Iris pigment epithelial cell (primary cell): ENCODE measurements around the gene CPB2.

Source experiments
- DNase-seq: peaks from one replicate; pipeline ENCODE4 v3.0.0-alpha.2; 2011; ENCODE audit warnings: low read depth

Gene CPB2

GRCh38 chr13:46097663-46098062 is 7.2 kb downstream of the CPB2 start:
- no peak for DNase-seq

- no peak for DNase-seq
Observed at GRCh38 chr13:46097015-46097414, 7.8 kb downstream of the CPB2 start.

- DNase-seq = no peak
Observed at GRCh38 chr13:46094478-46094877, 10.4 kb downstream of the CPB2 start.

- no peak for DNase-seq
Observed at GRCh38 chr13:46088821-46089562, 15.8 kb downstream of the CPB2 start.

GRCh38 chr13:46087481-46087880 is 17.4 kb downstream of the CPB2 start:
- DNase-seq = no peak

GRCh38 chr13:46086985-46087384 is 17.8 kb downstream of the CPB2 start:
- no peak for DNase-seq

- no peak for DNase-seq
Observed at GRCh38 chr13:46086421-46086922, 18.4 kb downstream of the CPB2 start.

GRCh38 chr13:46085737-46086136 is 19.1 kb downstream of the CPB2 start:
- DNase-seq = no peak

- DNase-seq = no peak
Observed at GRCh38 chr13:46082324-46082723, 22.5 kb downstream of the CPB2 start.

- no peak for DNase-seq
Observed at GRCh38 chr13:46079770-46080169, 25.1 kb downstream of the CPB2 start.

GRCh38 chr13:46077265-46077664 is 27.6 kb downstream of the CPB2 start:
- DNase-seq = no peak

GRCh38 chr13:46076827-46077226 is 28.0 kb downstream of the CPB2 start:
- DNase-seq = no peak

GRCh38 chr13:46075811-46076210 is 29.0 kb downstream of the CPB2 start:
- DNase-seq = no peak

GRCh38 chr13:46071590-46072249 is 33.1 kb downstream of the CPB2 start:
- DNase-seq = no peak

GRCh38 chr13:46063292-46063691 is 41.5 kb downstream of the CPB2 start:
- no peak for DNase-seq

- DNase-seq = peak; percentile 87
Observed at GRCh38 chr13:46062185-46062584, 42.6 kb downstream of the CPB2 start.

- DNase-seq = no peak
Observed at GRCh38 chr13:46059405-46059804, 45.4 kb downstream of the CPB2 start.

- DNase-seq = no peak
Observed at GRCh38 chr13:46058268-46058667, 46.6 kb downstream of the CPB2 start.

GRCh38 chr13:46057256-46058015 is 47.4 kb downstream of the CPB2 start:
- peak; percentile 22 for DNase-seq

GRCh38 chr13:46053162-46054012 is 51.4 kb downstream of the CPB2 start:
- no peak for DNase-seq

- peak; percentile 98 for DNase-seq
Observed at GRCh38 chr13:46052319-46053161, 52.3 kb downstream of the CPB2 start, which contains the start of gene ZC3H13. Gene ZC3H13 (minus strand): TSS chr13:46052746. CDS start chr13:46045507, 7,239 bp downstream.
